NCI-H2107 treated with DMSO at 0.1 percent for 48 hours (cell line): ENCODE measurements around the gene SUN3.
"Not testable (repeated sequence)": the region's sequence is repeated elsewhere in the genome, so short reads cannot be mapped to it uniquely, and the experiment has no call there.

Experiments used
- DNase-seq: peaks from one replicate; lab custom pipeline; 2025; ENCODE audit not compliant: unreplicated experiment; lab: John Stamatoyannopoulos, UW

Gene SUN3

DNA sequence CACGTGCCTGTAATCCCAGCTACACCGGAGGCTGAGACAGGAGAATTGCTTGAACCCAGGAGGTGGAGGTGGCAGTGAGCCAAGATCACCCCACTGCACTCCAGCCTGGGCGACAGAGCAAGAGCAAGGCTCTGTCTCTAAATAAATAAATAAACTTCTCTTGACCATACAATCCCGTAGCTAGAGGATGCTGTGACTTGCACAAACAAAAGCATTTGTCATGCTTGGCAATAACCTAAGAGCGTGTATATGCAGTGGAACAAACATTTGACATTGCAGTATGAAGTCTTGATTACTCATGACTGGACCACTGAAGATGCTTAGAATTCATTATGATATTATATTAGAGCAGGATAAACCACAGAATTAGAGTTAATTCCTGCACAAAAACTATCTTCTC is 5.0 kb upstream of the SUN3 start:
- DNase-seq: no peak

DNA sequence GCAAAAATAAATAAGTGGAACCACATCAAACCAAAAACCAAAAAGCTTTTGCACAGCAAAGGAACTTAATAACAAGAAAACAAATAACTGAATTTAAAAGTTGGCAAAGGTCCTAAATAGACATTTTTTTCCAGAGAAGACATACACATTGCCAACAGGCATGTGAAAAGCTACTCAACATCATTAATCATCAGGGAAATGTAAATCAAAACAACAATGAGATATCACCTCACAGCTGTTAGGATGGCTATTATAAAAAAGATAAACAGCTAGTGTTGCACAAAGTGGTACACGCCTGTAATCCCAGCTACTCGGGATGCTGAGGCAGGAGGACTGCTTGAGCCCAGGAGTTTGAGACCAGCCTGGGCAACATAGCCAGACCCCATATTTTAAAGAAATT is 2.2 kb upstream of the SUN3 start:
- no peak for DNase-seq

DNA sequence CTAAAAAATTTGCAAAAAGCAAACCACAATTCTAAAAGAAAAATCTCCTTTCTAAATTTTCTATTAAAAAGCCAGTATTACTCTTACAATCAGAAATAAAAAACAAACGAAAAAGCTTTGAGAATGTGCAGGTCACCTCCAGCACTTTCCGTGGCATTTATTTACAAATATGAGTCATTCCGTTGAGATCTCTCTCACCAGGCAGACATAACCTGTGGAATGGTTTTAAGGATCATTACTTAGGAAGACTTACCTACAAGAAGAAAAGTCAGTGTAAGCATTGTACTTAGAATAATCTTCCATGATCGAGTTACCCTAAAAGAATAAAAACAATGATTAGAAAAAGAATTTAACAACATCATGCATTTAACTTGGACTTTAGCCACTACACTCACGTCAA is 3.3 kb downstream of the SUN3 start:
- no peak for DNase-seq

GRCh38 chr7:48017674-48018073 is 11.2 kb downstream of the SUN3 start:
- no peak for DNase-seq

- no peak for DNase-seq
These were observed 12.3 kb downstream of the SUN3 start for GRCh38 chr7:48016641-48017040.

DNA sequence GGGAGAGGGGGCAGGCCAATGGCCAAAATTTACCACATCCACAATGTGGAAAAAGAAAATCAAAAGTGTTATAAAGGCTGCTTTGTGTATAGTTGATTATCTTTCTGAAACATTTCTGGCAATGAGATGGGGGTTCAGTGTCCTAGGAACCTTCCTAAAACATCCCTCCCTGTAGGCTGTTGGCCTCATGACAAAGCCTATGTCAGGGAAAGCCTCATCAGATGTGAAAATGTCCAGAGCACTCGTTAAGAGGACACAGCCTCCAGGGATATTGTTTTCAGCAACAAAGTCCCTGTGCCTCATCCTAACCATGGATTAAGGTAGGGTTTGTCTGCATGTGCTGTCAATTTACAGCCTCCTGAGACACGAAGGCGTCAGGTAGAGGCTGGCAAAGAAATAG is 17.0 kb downstream of the SUN3 start:
- DNase-seq: no peak

GRCh38 chr7:48011323-48011722 is 17.6 kb downstream of the SUN3 start:
- no peak for DNase-seq

DNA sequence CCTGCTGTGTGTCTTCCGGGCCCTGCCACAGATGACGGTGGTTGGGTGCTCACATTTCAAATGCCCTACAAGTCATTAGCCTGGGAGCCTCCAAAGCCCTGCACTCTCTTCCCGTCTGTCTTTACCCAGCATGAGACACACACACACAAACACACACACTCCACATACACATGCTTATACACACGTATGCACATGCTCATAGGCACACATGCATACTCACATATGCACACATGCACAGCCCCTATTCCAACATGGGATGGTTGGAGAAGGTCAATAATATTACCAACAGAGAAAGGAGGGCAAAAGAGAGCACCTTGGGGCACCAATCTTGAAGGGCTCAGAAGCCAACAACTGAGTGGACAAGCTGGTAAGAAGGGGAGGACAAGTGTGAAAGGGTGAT is 19.0 kb downstream of the SUN3 start:
- DNase-seq: no peak

DNA sequence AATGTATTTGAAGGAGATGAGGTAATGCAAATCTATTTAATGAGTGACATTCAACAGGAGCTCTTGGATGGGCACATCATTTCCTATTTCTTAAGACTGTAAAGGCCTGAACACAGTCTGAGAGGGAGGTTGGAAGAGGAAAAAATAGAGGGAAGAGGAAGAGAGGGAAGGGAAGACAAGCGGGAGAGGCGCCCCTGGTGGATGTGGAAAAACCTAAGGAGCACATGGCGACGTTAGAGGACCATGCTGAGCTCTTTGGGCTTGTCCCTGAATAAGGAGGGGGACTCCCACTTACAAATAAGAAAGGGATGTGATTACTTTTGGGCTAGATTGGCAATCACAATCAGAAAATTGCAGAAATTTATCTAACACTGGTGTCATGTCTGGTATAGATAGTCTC is 19.6 kb downstream of the SUN3 start:
- DNase-seq: no peak

- DNase-seq: no peak
These were observed 22.0 kb downstream of the SUN3 start for GRCh38 chr7:48006866-48007265.

- DNase-seq: no peak
These were observed 24.3 kb downstream of the SUN3 start for GRCh38 chr7:48004638-48005037.

- no peak for DNase-seq
These were observed 24.9 kb downstream of the SUN3 start for GRCh38 chr7:48004032-48004431.

DNA sequence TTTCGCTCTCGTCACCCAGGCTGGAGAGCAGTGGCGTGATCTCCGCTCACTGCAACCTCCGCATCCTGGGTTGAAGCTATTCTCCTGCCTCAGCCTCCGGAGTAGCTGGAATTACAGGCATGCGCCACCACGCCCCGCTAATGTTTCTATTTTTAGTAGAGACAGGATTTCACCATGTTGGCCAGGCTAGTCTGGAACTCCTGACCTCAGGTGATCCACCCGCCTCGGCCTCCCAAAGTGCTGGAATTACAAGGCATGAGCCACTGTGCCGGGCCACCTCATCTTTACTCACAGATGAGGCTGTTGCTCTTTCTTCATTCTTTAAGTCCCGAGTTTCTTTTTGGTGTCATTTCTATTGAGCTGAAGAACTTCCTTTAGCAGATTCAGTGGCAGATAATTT is 28.7 kb downstream of the SUN3 start:
- not testable (repeated sequence) for DNase-seq

DNA sequence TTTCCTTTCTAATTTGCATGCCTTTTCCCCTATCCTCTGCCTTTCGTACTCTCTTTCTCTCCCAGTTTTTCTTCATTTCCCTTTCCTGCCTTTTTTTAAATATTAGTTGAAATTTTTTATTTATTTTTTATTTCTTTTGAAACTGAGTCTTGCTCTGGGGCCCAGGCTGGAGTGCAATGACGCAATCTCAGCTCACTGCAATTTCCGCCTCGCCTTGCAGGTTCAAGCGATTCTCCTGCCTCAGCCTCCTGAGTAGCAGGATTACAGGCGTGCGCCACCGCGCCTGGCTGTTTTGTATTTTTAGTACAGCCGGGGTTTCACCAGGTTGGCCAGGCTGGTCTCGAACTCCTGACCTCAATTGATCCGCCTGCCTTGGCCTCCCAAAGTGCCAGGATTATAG is 29.5 kb downstream of the SUN3 start:
- no peak for DNase-seq

DNA sequence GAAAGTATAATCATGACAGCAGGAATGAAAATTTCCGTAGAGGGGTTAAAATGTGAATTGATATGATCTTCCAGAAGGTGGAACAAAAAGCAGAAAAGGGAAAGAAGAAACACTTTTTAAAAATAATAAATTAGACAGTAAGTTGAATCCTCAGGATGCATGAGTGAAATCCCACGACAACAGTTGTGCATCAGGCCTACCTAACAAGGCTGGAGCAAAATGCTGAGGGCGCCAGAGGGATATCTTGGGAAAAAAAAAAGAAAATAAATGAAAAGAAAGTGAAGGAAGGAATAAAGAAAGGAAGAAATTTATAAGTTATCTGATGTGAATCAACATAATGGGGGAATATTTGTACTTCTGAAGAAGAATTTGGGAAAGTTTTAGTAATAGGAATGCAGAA is 36.5 kb downstream of the SUN3 start:
- no peak for DNase-seq

GRCh38 chr7:47991741-47992311 is 37.1 kb downstream of the SUN3 start:
- DNase-seq: no peak

GRCh38 chr7:47991270-47991669 is 37.6 kb downstream of the SUN3 start:
- DNase-seq: no peak

- DNase-seq: no peak
These were observed 38.3 kb downstream of the SUN3 start for GRCh38 chr7:47990592-47990991.

GRCh38 chr7:47989607-47990400 is 39.1 kb downstream of the SUN3 start:
- DNase-seq: not testable (repeated sequence)

DNA sequence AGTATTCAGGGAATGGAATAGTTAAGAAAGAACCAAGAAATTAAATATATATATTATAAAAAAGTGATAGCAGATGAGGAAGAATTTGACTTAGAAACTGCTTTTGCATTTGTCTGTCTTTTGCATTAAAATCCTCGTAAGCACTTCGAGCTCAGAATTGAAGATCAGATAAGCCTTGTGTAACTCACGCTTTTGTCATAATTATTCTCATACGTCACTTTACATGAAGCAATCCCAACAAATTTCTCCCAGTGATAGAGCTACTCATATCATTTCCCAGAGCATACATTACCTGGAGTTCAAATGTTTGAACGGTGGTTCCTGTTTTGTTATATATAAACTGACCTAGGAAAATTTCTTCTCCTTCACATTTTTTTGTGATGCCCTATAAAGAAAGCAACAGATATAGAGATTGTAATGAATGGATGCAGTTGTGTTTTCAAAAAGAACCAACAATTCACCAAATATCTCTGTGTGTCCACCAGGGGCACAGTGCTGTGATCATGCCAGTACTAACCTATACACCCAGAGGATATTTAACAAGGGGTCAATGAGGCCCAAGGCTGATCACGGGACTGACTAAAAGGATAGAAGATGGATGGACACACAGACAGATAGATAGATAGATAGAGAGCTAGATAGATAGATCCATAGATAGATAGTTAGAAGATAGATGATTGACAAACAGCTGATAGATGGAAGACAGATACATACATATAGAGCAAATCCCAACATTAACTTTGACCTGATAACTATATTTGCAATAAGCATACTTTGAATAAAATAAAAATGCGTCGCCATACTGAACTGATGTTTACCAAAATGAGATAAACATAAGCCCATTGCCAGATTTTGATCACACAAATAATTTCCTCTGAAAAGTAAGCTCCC is 40.2 kb downstream of the SUN3 start:
- no peak for DNase-seq

DNA sequence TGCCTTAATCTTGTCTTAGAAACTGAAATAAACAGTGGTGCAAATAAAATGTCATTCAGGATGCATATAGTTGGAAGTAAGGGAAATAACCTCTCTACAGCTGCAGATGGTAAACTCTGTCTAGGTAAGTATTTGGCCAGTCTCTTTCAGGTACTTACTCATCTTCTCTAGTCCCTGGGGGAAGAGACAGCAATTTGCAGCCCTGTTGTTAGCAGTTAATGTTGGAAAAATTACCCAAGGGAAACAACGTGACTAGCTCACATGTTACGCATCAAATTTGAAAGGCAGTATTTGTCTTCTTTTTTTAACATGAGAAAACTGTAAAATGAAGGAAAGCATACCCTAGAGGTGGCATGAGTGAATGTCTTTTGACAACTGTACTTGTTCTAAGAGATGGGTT is 46.3 kb downstream of the SUN3 start:
- DNase-seq: no peak

GRCh38 chr7:47980648-47981047 is 48.3 kb downstream of the SUN3 start:
- not testable (repeated sequence) for DNase-seq
